CD4-positive, alpha-beta T cell (primary cell): ENCODE results near the gene NBPF8. TPM values are rescaled to one million over a fixed set of nuclear protein-coding genes. Genes with fewer than 3 reads are reported as not detected.

ENCODE experiments used
- total RNA-seq, 174 experiments: library from RNA in 2 of 174; stranded (reverse) in 2 of 174; gene quantifications; one replicate each; pipeline ENCODE4 v1.2.3 and lab custom pipeline; 2021 to 2026

Gene NBPF8
- total RNA-seq, 2 experiments from 2014 or later, result 38.8 to 40.9 TPM

Other genes with a start within 250 kb of the NBPF8 start
- 10 to 100 TPM; 23.2 to 24.9 TPM for gene SEC22B, start 238.5 kb upstream of the NBPF8 start, total RNA-seq